ENCODE measurements around the gene RFX4. TPM values are rescaled to one million over a fixed set of nuclear protein-coding genes. Genes with fewer than 3 reads are reported as not detected.

RFX4 gene
- total and polyA plus RNA-seq, 10 of the 15 experiments (the other 5 are each of a cell fraction or from before 2014, with no cell fraction given), result 0.02 to 0.23 TPM; not detected in 8

DNA sequence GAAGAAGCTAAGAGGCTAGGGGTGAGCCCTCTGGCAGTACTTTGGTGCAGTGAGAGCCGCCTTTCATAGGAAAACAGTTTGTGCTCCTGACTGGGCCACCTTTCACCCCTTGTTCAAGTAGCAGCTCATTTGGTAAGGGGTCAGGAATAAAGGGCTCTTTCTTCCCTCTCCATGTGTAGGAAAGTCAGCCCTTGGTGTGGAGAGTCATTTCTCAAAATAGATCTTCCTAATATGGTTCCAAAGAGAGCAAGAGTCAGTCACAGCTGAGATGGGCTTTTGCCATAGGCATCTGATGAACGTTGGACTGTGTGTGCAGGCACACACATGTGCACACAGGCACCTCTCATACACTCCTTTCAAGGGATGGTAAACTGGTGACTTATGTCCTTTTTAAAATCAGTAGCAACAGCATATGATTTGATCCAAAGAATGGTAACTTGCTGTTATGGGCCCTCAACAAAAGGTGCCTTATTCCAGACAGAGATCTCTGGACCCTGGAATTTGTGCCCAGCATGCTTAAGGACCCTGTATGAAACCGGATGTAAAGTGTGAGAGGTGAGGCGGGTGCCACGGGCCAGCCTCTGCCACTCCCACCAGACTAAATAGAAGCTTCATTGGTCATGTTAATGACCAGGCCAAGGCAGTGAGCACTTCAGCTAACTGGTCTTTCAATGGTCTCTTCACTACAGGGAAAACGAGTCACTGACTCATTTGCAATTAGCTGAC is 175.0 kb downstream of the RFX4 start (continued):
- no peak for TF ChIP-seq TCF3 (IDR thresholded peaks at IDR 0.05; ENCODE audit: borderline replicate concordance, insufficient read depth, low read depth, low read length)
- TF ChIP-seq PAX8 (IDR thresholded peaks at IDR 0.05), result no peak
- TF ChIP-seq SMAD5 (IDR thresholded peaks at IDR 0.05; ENCODE audit: low read depth), result no peak
- no peak for TF ChIP-seq RAD51 (IDR thresholded peaks at IDR 0.05)
- no peak for TF ChIP-seq NRF1 (conservative IDR thresholded peaks at IDR 0.05; ENCODE audit: low read depth, low read length)
- no peak for TF ChIP-seq HDGF (IDR thresholded peaks at IDR 0.05)
- TF ChIP-seq NFXL1 (IDR thresholded peaks at IDR 0.05; ENCODE audit: borderline replicate concordance), result no peak
- TF ChIP-seq MTA3 (IDR thresholded peaks at IDR 0.05; ENCODE audit: borderline replicate concordance, low read length), result no peak
- no peak for TF ChIP-seq YBX1 (IDR thresholded peaks at IDR 0.05)
- TF ChIP-seq MYC (IDR thresholded peaks at IDR 0.05; ENCODE audit: insufficient read depth, insufficient read length, insufficient replicate concordance, low read length, severe bottlenecking), result no peak
- TF ChIP-seq STAT3 (IDR thresholded peaks at IDR 0.05; ENCODE audit: low read depth, low read length), result no peak
- no peak for TF ChIP-seq ZBTB40 (IDR thresholded peaks at IDR 0.05; ENCODE audit: borderline replicate concordance)

All from GM12878 (cell line).